Lower lobe of right lung (tissue), 2 donors: Measurements from ENCODE around the gene ARMH4. TPM values are rescaled to one million over a fixed set of nuclear protein-coding genes. Genes with fewer than 3 reads are reported as not detected.

Experiments used
- ATAC-seq, 2 donors: fragments of 200-7000 bp; cut with Tn5 transposase; one replicate each; pipeline ENCODE4 v1.9.1; 2020 to 2022; ENCODE audit warnings: mild to moderate bottlenecking in 2 of 2, moderate library complexity in 2 of 2
- DNase-seq: peaks from one replicate; pipeline ENCODE4 v3.0.0-alpha.2; 2020
- H3K27ac ChIP-seq: fragments of 200-600 bp; one replicate; pipeline ENCODE4 v1.8.0; 2022
- H3K27me3 ChIP-seq: fragments of 200-600 bp; one replicate; pipeline ENCODE4 v1.8.0; 2022; ENCODE audit warnings: low read depth
- H3K36me3 ChIP-seq: fragments of 200-600 bp; one replicate; pipeline ENCODE4 v1.8.0; 2022; ENCODE audit warnings: mild to moderate bottlenecking
- H3K4me1 ChIP-seq: fragments of 200-600 bp; one replicate; pipeline ENCODE4 v1.8.0; 2022
- H3K4me3 ChIP-seq: fragments of 200-600 bp; one replicate; pipeline ENCODE4 v1.8.0; 2022; ENCODE audit warnings: mild to moderate bottlenecking
- H3K9me3 ChIP-seq: fragments of 200-600 bp; one replicate; pipeline ENCODE4 v1.8.0; 2022
- intact Hi-C: fragments of 100-400 bp; cut with DNase I; formaldehyde crosslinking; loops from one replicate; pipeline ENCODE4 v1.11.0; 2022
- total RNA-seq: library from RNA; stranded (reverse); fragmentation: NEBNext Ultra II Directional; extraction: Animal tissue kit (Norgen Biotek cat#: 25700); gene quantifications from one replicate; pipeline ENCODE4 v1.2.1, GENCODE V29; 2021
- TF ChIP-seq, protein P1 (sequence below): fragments of 200-600 bp; IDR thresholded peaks from one replicate; pipeline ENCODE4 v1.8.0; 2022; ENCODE audit warnings: antibody characterized with exemption, mild to moderate bottlenecking
- donor health status: DM: no; HTN: yes; CAD: no; lungs with severe emphysema.

Gene ARMH4
- total RNA-seq, 1 donor from 2014 or later: 2.1 TPM

DNA sequence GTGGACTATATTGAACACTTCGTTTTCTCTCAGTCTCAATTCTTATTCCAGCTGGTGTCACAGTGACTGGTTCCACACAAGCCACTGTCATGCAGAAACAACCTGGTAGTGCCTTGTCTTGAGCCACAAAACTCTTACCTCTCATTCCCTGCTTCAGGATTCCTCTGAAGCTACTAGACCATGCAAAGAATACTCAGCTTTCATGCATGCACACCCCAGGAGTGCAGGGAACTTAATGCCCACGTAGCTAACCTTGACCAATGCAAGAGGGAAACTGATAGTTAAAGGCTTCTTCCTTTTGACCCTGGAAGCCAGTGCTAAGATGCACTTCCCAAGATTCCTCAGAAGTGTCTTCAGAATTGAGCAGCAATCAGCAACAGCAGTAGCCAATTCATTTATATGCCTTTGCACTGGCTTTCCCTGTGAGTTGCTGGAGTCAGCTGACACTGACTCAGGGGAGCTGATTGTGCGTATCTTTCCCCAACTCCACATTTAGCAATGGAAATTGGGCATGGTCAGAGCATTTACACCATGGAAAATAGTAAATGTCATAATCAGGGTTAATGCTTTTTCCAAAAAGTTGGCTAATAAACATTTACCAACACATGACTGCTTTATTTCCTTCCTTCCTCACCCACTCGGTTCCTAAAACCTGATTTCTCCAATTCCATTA lies 172.5 kb downstream of the ARMH4 start:
- no peak overlapping the region for H3K4me3 ChIP-seq
- no peaks in the 10 kb centered on the region for H3K9me3 ChIP-seq
- H3K4me1 ChIP-seq: no peaks in the 10 kb centered on the region
- no peaks in the 10 kb centered on the region for H3K27me3 ChIP-seq
- TF ChIP-seq, protein P1, sequence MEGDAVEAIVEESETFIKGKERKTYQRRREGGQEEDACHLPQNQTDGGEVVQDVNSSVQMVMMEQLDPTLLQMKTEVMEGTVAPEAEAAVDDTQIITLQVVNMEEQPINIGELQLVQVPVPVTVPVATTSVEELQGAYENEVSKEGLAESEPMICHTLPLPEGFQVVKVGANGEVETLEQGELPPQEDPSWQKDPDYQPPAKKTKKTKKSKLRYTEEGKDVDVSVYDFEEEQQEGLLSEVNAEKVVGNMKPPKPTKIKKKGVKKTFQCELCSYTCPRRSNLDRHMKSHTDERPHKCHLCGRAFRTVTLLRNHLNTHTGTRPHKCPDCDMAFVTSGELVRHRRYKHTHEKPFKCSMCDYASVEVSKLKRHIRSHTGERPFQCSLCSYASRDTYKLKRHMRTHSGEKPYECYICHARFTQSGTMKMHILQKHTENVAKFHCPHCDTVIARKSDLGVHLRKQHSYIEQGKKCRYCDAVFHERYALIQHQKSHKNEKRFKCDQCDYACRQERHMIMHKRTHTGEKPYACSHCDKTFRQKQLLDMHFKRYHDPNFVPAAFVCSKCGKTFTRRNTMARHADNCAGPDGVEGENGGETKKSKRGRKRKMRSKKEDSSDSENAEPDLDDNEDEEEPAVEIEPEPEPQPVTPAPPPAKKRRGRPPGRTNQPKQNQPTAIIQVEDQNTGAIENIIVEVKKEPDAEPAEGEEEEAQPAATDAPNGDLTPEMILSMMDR: no peak
- ATAC-seq (no peak), DNase-seq (no peak)
- H3K27ac ChIP-seq: no peak overlapping the region
- intact Hi-C loops: no loop called here
- no peaks in the 10 kb centered on the region for H3K36me3 ChIP-seq

DNA sequence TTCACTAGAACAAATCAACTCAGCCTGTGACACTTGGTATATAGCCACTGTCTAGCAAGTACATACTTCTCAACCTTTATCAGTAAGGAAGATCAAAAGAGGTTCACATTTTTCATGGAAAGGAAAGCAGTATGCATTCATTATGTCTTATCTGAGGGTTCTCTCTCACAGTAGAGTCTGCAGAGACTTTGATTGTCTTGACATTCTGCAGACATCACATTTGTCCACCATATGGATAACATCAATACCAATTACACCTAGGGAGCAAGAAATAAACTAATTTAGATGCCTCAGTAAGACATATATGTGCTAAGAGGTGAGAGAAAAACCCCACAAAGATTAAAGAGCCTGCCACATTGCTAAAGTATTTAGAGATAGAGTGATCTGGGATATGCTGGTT lies 175.3 kb downstream of the ARMH4 start:
- Histone ChIP-seq H3K4me3 (no peak overlapping the region), H3K27ac (no peak overlapping the region), H3K27me3 (no peaks in the 10 kb centered on the region), H3K4me1 (no peaks in the 10 kb centered on the region), H3K9me3 (no peaks in the 10 kb centered on the region), H3K36me3 (no peaks in the 10 kb centered on the region)
- intact Hi-C loops: no loop called here
- DNase-seq: no peak
- ATAC-seq: no peak
- TF ChIP-seq, protein P1: no peak

DNA sequence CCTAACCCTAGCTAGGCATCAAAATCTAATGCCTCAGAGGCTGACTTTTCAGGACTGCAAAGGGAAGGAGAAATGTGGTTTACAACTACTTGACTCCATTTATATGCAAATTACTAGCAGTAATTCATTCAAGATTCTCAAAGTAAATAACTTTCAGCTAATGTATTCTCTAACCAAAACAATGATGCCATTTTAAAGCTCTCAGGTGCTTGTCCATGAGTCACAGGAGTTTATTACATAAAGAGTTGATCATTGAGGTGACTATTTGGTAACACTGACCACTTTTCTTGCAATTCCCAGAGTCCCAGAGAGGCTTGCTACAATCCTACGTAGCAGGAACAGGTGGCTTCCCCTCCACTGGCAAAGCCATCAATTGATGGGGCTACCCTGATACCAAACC lies 177.1 kb downstream of the ARMH4 start:
- TF ChIP-seq, protein P1: no peak
- no peak overlapping the region for H3K4me3 ChIP-seq
- H3K27ac ChIP-seq: no peak overlapping the region
- DNase-seq (no peak), ATAC-seq (no peak)
- H3K9me3 ChIP-seq: no peaks in the 10 kb centered on the region
- intact Hi-C loops: no loop called here
- no peaks in the 10 kb centered on the region for H3K4me1 ChIP-seq
- no peaks in the 10 kb centered on the region for H3K27me3 ChIP-seq
- H3K36me3 ChIP-seq: no peaks in the 10 kb centered on the region

GRCh38 chr14:57970594-57970993 lies 181.4 kb downstream of the ARMH4 start:
- Histone ChIP-seq H3K4me1 (no peaks in the 10 kb centered on the region), H3K4me3 (no peak overlapping the region), H3K36me3 (no peaks in the 10 kb centered on the region), H3K9me3 (no peaks in the 10 kb centered on the region), H3K27me3 (no peaks in the 10 kb centered on the region), H3K27ac (no peak overlapping the region)
- TF ChIP-seq, protein P1: no peak
- DNase-seq: no peak
- intact Hi-C loops: no loop called here
- no peak for ATAC-seq

DNA sequence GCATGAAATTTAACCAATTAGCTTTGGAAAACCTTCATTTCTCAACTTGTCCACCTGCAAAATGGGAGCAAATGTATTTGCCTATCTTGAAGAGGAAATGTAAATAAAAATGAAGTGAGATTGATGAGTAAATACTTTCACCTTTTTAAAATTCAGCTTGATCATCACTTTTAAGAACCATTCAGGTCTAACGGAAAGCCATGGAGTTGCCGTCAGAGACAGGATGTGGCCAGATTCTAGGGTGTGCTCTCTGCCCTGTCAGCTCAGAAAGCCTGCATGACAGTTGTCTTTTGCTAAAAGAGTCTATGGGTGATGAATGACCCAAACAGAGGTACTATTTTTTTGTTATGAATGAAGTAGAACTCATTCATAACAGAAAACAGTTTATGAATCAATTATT lies 181.8 kb downstream of the ARMH4 start:
- DNase-seq (no peak), ATAC-seq (no peak)
- no peak overlapping the region for H3K27ac ChIP-seq
- no peaks in the 10 kb centered on the region for H3K27me3 ChIP-seq
- H3K36me3 ChIP-seq: no peaks in the 10 kb centered on the region
- H3K4me3 ChIP-seq: no peak overlapping the region
- intact Hi-C loops: no loop called here
- H3K9me3 ChIP-seq: no peaks in the 10 kb centered on the region
- TF ChIP-seq, protein P1: no peak
- H3K4me1 ChIP-seq: no peaks in the 10 kb centered on the region

- H3K4me1 ChIP-seq: no peaks in the 10 kb centered on the region
- no peaks in the 10 kb centered on the region for H3K9me3 ChIP-seq
- TF ChIP-seq, protein P1: no peak
- no peak for DNase-seq
- H3K27me3 ChIP-seq: no peaks in the 10 kb centered on the region
- H3K27ac ChIP-seq: no peak overlapping the region
- no peaks in the 10 kb centered on the region for H3K36me3 ChIP-seq
- no peak for ATAC-seq
- H3K4me3 ChIP-seq: no peak overlapping the region
- intact Hi-C loops: no loop called here
Observed at GRCh38 chr14:57963071-57963470, 188.9 kb downstream of the ARMH4 start.
